ENCODE measurements around the gene DOC2A. TPM values are rescaled to one million over a fixed set of nuclear protein-coding genes. Genes with fewer than 3 reads are reported as not detected.

The DOC2A gene
- total and polyA plus RNA-seq, 2 experiments from 2014 or later = 9.8 to 10.0 TPM

DNA sequence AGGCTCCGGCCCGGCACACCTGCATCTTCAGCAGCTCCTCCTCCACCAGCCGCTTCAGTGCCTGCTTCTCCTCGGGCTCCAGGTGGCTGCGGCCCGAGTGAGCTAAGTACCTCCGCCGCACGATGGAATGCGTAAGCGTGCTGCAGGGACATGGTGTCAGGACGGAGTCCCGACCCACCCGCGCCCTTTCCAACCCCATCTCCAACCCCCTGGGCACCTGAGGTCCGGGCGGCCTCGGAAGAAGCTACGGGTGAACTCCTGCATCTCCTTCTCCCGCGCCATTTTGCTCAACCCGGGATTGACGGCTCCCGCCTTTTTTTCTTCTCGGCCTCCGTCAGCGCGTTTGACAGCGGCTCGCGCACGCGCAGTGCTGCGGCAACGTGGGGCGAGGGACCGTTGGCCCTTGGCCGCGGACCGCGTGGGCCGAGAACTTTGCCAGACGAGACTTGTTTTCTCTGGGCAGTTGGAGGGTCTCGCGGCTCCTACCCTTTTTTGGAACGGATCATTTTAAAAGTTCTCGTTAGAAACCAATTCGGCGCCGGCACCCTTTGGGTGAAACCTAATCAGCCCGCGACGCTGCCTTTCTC lies 15.4 kb downstream of the DOC2A start, which contains the start of gene HIRIP3:
TSS of gene HIRIP3 (minus strand) at position 294 of the 587 bp plus-strand sequence. CDS start at position 282, 12 bp downstream.
- peak; percentile 42 for ATAC-seq
- Mint-ChIP-seq H3K27ac (peak within 1 kb of the TSS; percentile 98), H3K9me3 (peaks cover 2% of the 10 kb centered on the region; the same call in 2 of the 3 replicates), H3K27me3 (ENCODE audit: insufficient read depth, low read depth, poor library complexity) (peaks cover 13% of the 10 kb centered on the region), H3K4me1 (peaks cover 25% of the 10 kb centered on the region), H3K36me3 (ENCODE audit: low read depth) (peaks cover 39% of the 10 kb centered on the region), H3K4me3 (peak within 1 kb of the TSS; percentile 98)
- Histone ChIP-seq H3K9me2 (ENCODE audit: insufficient read depth) (no peaks in the 10 kb centered on the region), H3K79me2 (replicated peaks; ENCODE audit: insufficient read depth) (peaks cover 7% of the 10 kb centered on the region; the same call in 1 of the 2 replicates), H2AFZ (peak within 1 kb of the TSS; percentile 98), H4K20me1 (replicated peaks; ENCODE audit: insufficient read depth) (peaks cover 8% of the 10 kb centered on the region; the same call in 1 of the 2 replicates), H3K27ac (ENCODE audit: low read depth) (peak within 1 kb of the TSS; percentile 82), H3K36me3 (ENCODE audit: insufficient read depth) (peaks cover 5% of the 10 kb centered on the region; the same call in 1 of the 2 replicates), H3F3A (replicated peaks; ENCODE audit: low read depth) (peaks cover 20% of the 10 kb centered on the region), H3K27me3 (ENCODE audit: insufficient read depth) (no peaks in the 10 kb centered on the region), H3K4me2 (peak within 1 kb of the TSS; percentile 94), H3K4me3 (peak within 1 kb of the TSS; percentile 94), H3K4me1 (ENCODE audit: insufficient read depth) (peaks cover 15% of the 10 kb centered on the region)
- peak; percentile 61 for TF ChIP-seq POLR2AphosphoS5 (IDR thresholded peaks at IDR 0.05; ENCODE audit: low read depth)
- TF ChIP-seq NANOG (IDR thresholded peaks at IDR 0.05; ENCODE audit: borderline replicate concordance) = no peak
- DNase-seq (ENCODE audit: low spot score) = peak; percentile 91

DNA sequence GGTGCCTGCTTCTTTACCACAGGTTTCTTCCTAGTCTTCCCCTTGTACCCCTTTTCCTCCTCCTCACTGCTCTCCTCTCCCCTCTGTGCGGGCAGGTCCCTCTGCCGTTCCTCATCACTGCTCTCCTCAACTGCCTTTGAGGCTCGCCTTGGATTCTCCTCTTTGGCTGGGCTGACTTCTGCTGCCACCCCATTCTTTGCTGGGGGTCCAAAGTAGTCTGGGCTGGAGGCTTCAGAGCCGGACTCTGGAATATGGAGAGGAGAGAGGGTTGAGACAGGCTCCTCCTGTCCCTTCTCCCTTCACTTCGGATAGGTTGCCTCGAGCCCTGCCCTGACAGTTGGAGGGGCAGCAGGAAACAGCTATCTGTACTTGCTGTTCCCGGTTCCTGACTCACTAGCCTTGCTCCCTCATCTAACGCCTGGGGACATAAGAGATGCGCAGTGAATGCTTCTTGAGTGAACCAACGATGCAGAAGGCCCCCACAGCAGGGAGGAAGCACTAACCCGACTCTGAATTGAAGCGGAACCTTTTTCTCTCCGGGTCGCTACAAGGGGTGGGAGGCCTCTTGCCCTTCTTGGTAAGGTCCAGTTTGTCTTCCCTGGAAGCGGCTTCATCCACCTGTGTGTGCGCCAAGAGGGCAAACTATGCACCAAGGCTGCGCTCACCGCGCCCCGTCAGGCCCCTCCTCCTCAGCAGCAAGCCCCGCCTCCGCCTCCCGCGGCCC lies 16.1 kb downstream of the DOC2A start:
- Histone ChIP-seq H3K4me3 (peak overlapping the region; percentile 94), H2AFZ (peak overlapping the region; percentile 69; the same call in 1 of the 2 replicates), H3K4me1 (ENCODE audit: insufficient read depth) (peaks cover 13% of the 10 kb centered on the region), H3K27ac (ENCODE audit: low read depth) (peak overlapping the region; percentile 82; the same call in 1 of the 2 replicates), H3F3A (replicated peaks; ENCODE audit: low read depth) (peaks cover 20% of the 10 kb centered on the region), H3K36me3 (ENCODE audit: insufficient read depth) (peaks cover 6% of the 10 kb centered on the region), H3K27me3 (ENCODE audit: insufficient read depth) (no peaks in the 10 kb centered on the region), H3K4me2 (peak overlapping the region; percentile 94), H4K20me1 (replicated peaks; ENCODE audit: insufficient read depth) (peaks cover 6% of the 10 kb centered on the region; the same call in 1 of the 2 replicates), H3K9me2 (ENCODE audit: insufficient read depth) (no peaks in the 10 kb centered on the region), H3K79me2 (replicated peaks; ENCODE audit: insufficient read depth) (peaks cover 7% of the 10 kb centered on the region; the same call in 1 of the 2 replicates)
- no peak for DNase-seq (ENCODE audit: low spot score)
- ATAC-seq = peak; percentile 75
- H3K4me1 Mint-ChIP-seq = peaks cover 20% of the 10 kb centered on the region
- peaks cover 45% of the 10 kb centered on the region for H3K36me3 Mint-ChIP-seq (ENCODE audit: low read depth)
- TF ChIP-seq CTCF (conservative IDR thresholded peaks at IDR 0.05; ENCODE audit: low read depth in 2 of 2) (no peak), EZH2 (IDR thresholded peaks at IDR 0.05; ENCODE audit: low read depth, unreplicated experiment) (no peak), NANOG (IDR thresholded peaks at IDR 0.05; ENCODE audit: borderline replicate concordance) (no peak), CREB1 (CRISPR knock-in tag; IDR thresholded peaks at IDR 0.05; ENCODE audit: low read depth) (no peak), ZNF114 (CRISPR knock-in tag; IDR thresholded peaks at IDR 0.05) (no peak), POLR2AphosphoS5 (IDR thresholded peaks at IDR 0.05; ENCODE audit: low read depth) (no peak), ZNF331 (CRISPR knock-in tag; IDR thresholded peaks at IDR 0.05; ENCODE audit: low read depth) (no peak), REST (IDR thresholded peaks at IDR 0.05; ENCODE audit: unreplicated experiment) (no peak)
- TF ChIP-seq, protein P1, sequence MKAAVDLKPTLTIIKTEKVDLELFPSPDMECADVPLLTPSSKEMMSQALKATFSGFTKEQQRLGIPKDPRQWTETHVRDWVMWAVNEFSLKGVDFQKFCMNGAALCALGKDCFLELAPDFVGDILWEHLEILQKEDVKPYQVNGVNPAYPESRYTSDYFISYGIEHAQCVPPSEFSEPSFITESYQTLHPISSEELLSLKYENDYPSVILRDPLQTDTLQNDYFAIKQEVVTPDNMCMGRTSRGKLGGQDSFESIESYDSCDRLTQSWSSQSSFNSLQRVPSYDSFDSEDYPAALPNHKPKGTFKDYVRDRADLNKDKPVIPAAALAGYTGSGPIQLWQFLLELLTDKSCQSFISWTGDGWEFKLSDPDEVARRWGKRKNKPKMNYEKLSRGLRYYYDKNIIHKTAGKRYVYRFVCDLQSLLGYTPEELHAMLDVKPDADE (IDR thresholded peaks at IDR 0.05) = no peak
- H3K4me3 Mint-ChIP-seq = peak overlapping the region; percentile 98
- H3K27ac Mint-ChIP-seq = peak overlapping the region; percentile 98
- peaks cover 13% of the 10 kb centered on the region for H3K27me3 Mint-ChIP-seq (ENCODE audit: insufficient read depth, low read depth, poor library complexity)
- H3K9me3 Mint-ChIP-seq = peaks cover 2% of the 10 kb centered on the region; the same call in 2 of the 3 replicates

Data from GM23338 (cell line).